GM21576 (cell line): ENCODE results near the gene MLLT3.

Experiments used
- ATAC-seq: cut with Tn5 transposase; IDR thresholded peaks from one replicate; pipeline ENCODE4 v1.9.1; 2021; ENCODE audit warnings: mild to moderate bottlenecking, moderate library complexity; ENCODE audit not compliant: unreplicated experiment

The MLLT3 gene

DNA sequence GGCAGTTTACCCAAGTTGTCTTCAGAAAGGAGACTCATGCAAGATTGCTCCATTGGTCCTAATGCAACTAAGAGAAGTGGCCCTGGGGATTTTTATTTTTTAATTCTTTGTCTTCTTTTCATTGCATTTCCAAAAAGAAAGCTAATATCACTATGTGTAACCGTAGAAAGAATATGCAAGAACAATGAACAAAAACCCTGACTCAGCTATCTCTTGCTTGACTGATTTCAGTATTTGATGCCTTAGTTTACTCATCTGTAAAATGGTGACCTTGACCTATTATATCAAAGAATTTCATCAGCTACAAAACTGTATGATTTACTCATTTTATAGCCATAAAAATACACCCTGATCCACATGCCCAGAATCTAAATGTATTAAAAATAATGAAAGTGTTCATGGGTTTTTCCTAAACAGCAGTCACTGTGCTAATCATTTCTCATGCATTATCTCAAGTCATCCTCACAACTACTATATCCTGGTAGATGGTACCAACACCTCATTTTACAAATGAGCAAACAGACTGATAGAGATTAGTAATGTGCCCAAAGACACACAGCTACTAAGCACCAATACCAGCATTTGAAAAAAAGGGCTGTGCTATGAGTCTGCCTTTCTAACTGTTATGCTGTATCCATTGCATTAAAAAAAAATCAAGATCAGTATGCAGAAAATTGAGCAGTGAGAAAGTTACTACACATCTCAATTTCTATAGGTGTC lies 185.7 kb downstream of the MLLT3 start:
- ATAC-seq, result no peak

DNA sequence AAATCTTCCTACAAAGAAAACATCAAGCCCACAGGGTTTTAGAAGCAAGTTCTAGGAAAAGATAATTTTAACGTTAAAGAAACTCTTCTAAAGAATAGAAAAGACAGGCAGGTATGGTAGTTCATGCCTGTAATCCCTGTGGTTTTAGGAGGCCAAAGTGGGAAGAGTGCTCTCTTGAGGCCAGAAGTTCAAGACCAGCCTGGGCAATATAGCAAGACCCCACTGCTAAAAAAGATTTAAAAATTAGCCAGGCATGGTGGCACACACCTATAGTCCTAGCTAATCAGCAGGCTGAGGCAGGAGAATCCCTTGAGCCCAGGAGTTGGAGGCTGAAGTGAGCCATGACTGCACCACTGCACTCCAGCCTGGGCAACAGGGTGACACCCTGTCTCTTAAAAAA lies 193.3 kb downstream of the MLLT3 start:
- no peak for ATAC-seq

DNA sequence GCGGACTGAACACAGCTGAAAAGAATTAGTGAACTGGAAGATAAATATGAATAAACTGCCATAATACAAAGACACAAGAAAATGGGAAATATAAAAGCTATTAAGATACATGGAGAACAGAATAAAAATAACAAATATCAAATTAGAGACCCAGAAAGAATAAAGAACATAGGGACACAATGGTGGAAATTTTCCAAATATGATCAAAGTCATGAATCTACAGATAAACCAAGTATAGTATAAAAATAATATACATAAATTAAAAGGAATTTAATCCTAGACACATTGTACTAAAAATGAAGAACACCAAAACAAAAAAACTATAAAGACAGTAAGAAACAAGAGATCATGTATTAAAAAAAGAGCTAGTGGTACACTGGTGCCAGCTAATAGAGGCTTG lies 194.9 kb downstream of the MLLT3 start:
- ATAC-seq, result no peak

GRCh38 chr9:20426019-20426418 lies 196.3 kb downstream of the MLLT3 start:
- peak; percentile 84 for ATAC-seq

GRCh38 chr9:20419533-20419932 lies 202.8 kb downstream of the MLLT3 start:
- ATAC-seq, result no peak

GRCh38 chr9:20418485-20418884 lies 203.8 kb downstream of the MLLT3 start:
- ATAC-seq, result no peak

GRCh38 chr9:20417373-20418080 lies 204.8 kb downstream of the MLLT3 start:
- no peak for ATAC-seq

DNA sequence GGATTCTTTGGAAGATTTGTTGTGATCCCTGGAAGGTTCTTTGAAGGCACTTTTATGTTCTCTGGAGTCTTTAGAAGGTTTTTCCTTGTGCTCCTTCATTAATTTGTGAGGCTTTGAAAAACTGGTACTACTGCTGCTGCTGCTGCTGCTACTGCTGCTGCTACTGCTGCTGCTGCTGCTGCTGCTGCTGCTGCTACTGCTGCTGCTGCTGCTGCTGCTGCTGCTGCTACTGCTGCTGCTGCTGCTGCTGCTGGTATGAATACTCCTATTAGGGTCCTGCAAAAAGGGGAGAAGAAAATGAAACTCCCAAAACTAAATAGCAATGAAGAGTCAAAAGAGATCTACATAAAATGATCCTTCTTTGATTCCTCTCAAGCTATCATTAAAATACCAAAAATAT lies 208.1 kb downstream of the MLLT3 start:
- ATAC-seq, result no peak

GRCh38 chr9:20409321-20410092 lies 212.8 kb downstream of the MLLT3 start:
- ATAC-seq, result no peak

DNA sequence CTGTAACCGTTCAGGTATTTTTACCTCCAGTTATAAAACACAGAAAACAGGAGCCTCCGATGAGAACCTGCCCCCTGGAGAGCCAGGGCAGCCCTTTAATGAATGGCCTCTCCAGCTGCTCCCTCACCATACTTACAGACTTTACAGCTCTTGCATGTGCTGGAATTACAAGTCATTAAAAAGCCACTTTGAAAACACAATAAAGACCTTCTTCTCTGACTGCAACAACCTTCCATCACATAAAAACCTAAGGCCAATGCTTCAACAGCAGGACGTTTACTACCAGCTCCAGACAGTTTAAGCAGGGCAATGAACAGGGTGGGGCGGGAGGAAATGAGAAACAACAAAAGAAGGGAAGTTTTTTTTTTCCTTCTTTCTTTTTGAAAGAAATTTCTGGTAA lies 213.8 kb downstream of the MLLT3 start:
- no peak for ATAC-seq

GRCh38 chr9:20407013-20407412 lies 215.3 kb downstream of the MLLT3 start:
- no peak for ATAC-seq

- no peak for ATAC-seq
Measured at GRCh38 chr9:20406344-20406743, 216.0 kb downstream of the MLLT3 start.

DNA sequence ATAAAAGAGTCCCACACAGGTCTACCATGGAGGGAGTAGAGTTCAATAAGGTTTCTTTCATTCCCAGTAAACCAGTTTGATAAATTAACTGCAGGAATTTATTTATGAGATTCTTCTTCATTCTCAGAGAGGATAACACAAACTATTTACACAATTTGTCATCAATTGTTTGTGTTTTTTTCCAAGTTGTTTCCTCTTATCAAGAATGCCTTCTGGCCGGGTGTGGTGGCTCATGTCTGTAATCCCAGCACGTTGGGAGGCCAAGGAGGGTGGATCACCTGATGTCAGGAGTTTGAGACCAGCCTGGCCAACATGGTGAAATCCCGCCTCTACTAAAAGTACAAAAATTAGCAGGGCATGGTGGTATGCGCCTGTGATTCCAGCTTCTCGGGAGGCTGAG lies 216.7 kb downstream of the MLLT3 start:
- no peak for ATAC-seq

DNA sequence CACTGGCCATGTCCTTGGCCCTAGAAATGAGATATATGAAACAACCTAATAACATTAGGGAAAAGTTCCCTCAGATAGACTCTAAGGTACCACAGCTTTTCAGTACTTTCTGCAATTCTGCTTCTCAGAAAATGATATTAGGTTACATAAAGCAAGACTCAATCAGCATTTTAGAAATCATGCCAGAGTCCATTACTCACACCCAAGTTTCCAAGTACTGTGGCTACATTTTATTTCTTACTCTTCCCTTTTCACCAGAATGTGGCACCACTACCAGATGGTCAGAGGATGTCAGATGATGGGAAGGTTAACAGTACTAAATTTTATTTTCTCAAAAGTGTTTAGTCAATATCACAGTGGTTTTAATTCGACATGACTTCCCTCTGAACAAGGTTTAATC lies 217.2 kb downstream of the MLLT3 start:
- no peak for ATAC-seq

DNA sequence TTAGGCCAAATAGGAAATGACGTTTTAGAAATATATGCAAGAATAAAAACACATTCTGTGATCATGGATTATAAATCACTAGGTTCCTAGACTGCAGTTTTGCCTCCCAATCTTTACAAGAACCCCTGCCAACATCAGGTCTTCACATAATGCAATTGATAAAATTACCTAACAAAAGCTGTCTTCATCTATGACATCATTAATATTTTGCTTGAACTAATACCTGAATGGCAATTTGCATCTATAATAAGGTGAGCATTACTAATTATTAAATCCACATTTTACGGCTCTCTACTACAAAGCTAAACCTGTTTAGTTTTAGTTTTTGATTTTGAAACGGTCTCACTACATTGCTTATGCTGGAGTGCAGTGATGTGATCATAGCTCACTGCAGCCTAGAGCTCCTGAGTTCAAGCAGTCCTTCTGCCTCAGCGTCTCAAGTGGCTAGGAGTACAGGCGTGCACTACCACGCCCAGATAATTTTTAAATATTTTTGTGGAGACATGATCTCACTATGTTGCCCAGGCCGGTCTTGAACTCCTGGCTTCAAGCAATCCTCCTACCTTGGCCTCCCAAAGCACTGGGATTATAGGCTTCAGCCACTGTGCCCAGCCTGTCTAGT lies 218.0 kb downstream of the MLLT3 start:
- no peak for ATAC-seq

DNA sequence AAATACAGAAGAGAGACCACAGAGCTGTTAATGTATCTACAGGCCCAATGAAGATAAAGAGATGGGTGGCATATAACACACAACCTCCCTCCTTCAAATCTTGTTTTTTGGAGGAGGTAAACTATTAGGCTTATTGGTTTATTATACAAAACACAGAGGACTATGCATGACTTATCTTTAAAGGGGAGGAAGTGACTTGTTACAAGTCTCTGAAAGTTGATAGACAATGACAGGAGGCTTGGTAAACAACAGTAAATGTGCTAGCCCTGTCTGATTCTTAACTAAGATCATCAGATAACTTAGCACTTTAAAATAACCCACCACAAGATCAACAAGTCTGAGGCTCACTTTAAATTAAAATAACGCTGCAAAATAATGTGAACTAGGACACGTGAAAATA lies 219.0 kb downstream of the MLLT3 start:
- ATAC-seq, result no peak

DNA sequence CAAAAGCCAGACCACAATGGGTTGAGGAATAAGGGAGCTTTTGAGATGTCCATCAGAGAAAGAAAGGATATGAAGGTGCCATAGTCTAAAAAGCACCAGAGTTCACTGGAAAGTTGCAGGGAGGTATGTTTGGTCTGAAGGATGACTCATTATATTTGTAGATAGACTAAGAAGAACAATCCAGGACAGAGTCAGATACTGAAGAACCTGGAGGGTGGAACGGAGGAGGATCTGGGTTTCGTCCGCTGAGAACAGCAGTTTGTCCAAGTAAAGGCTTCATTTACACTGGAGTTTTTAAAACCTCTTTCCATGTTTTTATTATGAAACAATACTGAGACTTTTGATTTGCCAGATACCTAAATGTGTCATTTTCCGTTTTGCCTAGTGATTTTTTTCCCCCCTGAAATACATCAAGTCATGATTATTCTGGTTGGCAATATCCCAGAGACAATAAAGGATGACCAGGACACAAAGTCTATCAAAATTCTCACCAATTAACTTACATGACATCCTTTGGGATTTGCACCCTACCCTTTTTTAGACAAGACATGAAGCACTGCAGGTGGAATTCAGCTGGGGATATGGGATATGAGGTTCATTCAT lies 219.9 kb downstream of the MLLT3 start:
- ATAC-seq, result no peak

- ATAC-seq, result no peak
Measured at GRCh38 chr9:20398536-20399338, 223.6 kb downstream of the MLLT3 start.

DNA sequence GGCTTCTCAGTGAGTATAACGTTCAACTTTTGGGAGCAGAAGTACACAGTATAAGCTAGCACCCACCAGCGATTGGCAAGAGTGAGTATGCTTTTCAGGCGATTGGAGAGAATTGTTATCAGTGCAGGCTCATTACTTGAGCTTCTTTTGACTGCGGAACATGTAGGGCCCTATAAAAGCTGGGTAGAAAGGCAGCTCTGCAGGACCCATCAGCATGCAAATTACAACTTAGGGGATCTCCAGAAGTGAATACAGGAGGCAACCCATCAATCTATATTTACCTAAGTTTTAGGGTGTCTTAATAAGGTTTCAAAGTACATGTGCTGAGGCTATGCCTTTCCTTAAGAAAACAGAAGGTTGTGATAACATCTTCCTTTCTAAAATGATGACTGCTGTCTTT lies 225.0 kb downstream of the MLLT3 start:
- ATAC-seq, result no peak

- ATAC-seq, result no peak
Measured at GRCh38 chr9:20396509-20396908, 225.8 kb downstream of the MLLT3 start.
